Loucy (cell line): Measurements from ENCODE around the gene SCAMP4.

Source experiments
- H2AFZ ChIP-seq: fragments of 200-600 bp; sonication (generic); 2 replicates; pipeline ENCODE4 v1.6.0; 2016; ENCODE audit warnings: antibody characterized with exemption, mild to moderate bottlenecking, low read length, moderate library complexity
- H3F3A ChIP-seq: fragments of 200-600 bp; 2 replicates; pipeline ENCODE4 v1.6.0; 2016; ENCODE audit warnings: antibody characterized with exemption, low read depth, mild to moderate bottlenecking
- H3K27me3 ChIP-seq: fragments of 200-600 bp; sonication (generic); 2 replicates; pipeline ENCODE4 v1.6.1; 2014; ENCODE audit warnings: low read length, mild to moderate bottlenecking; ENCODE audit not compliant: insufficient read depth, poor library complexity, severe bottlenecking
- H3K36me3 ChIP-seq: fragments of 200-600 bp; sonication (generic); 2 replicates; pipeline ENCODE4 v1.6.1; 2016; ENCODE audit warnings: low read length; ENCODE audit not compliant: insufficient read depth
- H3K4me1 ChIP-seq: fragments of 200-600 bp; sonication (generic); 2 replicates; pipeline ENCODE4 v1.5.1; 2014; ENCODE audit warnings: low read length, mild to moderate bottlenecking; ENCODE audit not compliant: insufficient read depth, poor library complexity, severe bottlenecking
- H3K4me2 ChIP-seq: fragments of 200-600 bp; sonication (generic); 2 replicates; pipeline ENCODE4 v1.6.0; 2014; ENCODE audit warnings: antibody characterized with exemption, low read length, low read depth, mild to moderate bottlenecking; ENCODE audit not compliant: poor library complexity, severe bottlenecking
- H3K4me3 ChIP-seq: fragments of 200-600 bp; sonication (generic); 2 replicates; pipeline ENCODE4 v1.5.1; 2014; ENCODE audit warnings: low read length, mild to moderate bottlenecking, mixed read lengths; ENCODE audit not compliant: poor library complexity, severe bottlenecking
- H3K79me2 ChIP-seq: fragments of 200-600 bp; sonication (generic); 2 replicates; pipeline ENCODE4 v1.6.1; 2014; ENCODE audit warnings: low read length; ENCODE audit not compliant: insufficient read depth
- H3K9ac ChIP-seq: fragments of 200-600 bp; sonication (generic); 2 replicates; pipeline ENCODE4 v1.6.0; 2014; ENCODE audit warnings: mild to moderate bottlenecking, low read depth, low read length, moderate library complexity; ENCODE audit not compliant: poor library complexity, severe bottlenecking
- H3K9me2 ChIP-seq: fragments of 200-600 bp; sonication (generic); replicated peaks from 2 replicates; pipeline ENCODE4 v1.6.1; 2016; ENCODE audit warnings: low read depth, low read length, mixed read lengths
- H3K9me3 ChIP-seq: fragments of 200-600 bp; sonication (generic); 2 replicates; pipeline ENCODE4 v1.6.1; 2014; ENCODE audit warnings: mild to moderate bottlenecking, antibody characterized with exemption, low read length, low read depth; ENCODE audit not compliant: insufficient read depth
- H4K20me1 ChIP-seq: fragments of 200-600 bp; sonication (generic); 2 replicates; pipeline ENCODE4 v1.6.0; 2014; ENCODE audit warnings: antibody characterized with exemption, low read length, mild to moderate bottlenecking; ENCODE audit not compliant: insufficient read depth, poor library complexity, severe bottlenecking
- CTCF ChIP-seq: fragments of 200-600 bp; sonication (generic); conservative IDR thresholded peaks from 2 replicates; pipeline ENCODE4 v1.5.1; 2014; ENCODE audit warnings: mild to moderate bottlenecking, antibody characterized with exemption, low read length
- EZH2phosphoT487 ChIP-seq: fragments of 200-600 bp; IDR thresholded peaks from 2 replicates; pipeline ENCODE4 v1.6.1; 2018; ENCODE audit warnings: antibody characterized with exemption, mild to moderate bottlenecking, moderate library complexity, borderline replicate concordance

Gene SCAMP4

GRCh38 chr19:1889907-1890306 is 15.3 kb upstream of the SCAMP4 start:
- H2AFZ ChIP-seq, result no peak overlapping the region
- H3K9me3 ChIP-seq, result no peaks in the 10 kb centered on the region
- peaks cover under 1% of the 10 kb centered on the region for H4K20me1 ChIP-seq
- no peak overlapping the region for H3K4me3 ChIP-seq
- peaks cover 2% of the 10 kb centered on the region for H3K79me2 ChIP-seq
- peaks cover 3% of the 10 kb centered on the region for H3K4me1 ChIP-seq
- TF ChIP-seq CTCF, result no peak
- no peak for TF ChIP-seq EZH2phosphoT487
- H3K9ac ChIP-seq, result no peak overlapping the region
- no peak overlapping the region for H3K4me2 ChIP-seq
- H3K9me2 ChIP-seq, result no peaks in the 10 kb centered on the region
- no peaks in the 10 kb centered on the region for H3K27me3 ChIP-seq
- no peaks in the 10 kb centered on the region for H3F3A ChIP-seq
- H3K36me3 ChIP-seq, result no peaks in the 10 kb centered on the region

GRCh38 chr19:1893791-1894190 is 11.4 kb upstream of the SCAMP4 start:
- peaks cover 5% of the 10 kb centered on the region; the same call in 1 of the 2 replicates for H3K79me2 ChIP-seq
- no peak overlapping the region for H3K9ac ChIP-seq
- H3K9me2 ChIP-seq, result no peaks in the 10 kb centered on the region
- no peak for TF ChIP-seq EZH2phosphoT487
- no peaks in the 10 kb centered on the region for H3F3A ChIP-seq
- H3K36me3 ChIP-seq, result no peaks in the 10 kb centered on the region
- H3K27me3 ChIP-seq, result no peaks in the 10 kb centered on the region
- H3K9me3 ChIP-seq, result no peaks in the 10 kb centered on the region
- H3K4me1 ChIP-seq, result peaks cover 30% of the 10 kb centered on the region
- no peak overlapping the region for H3K4me2 ChIP-seq
- no peak overlapping the region for H3K4me3 ChIP-seq
- no peak overlapping the region for H2AFZ ChIP-seq
- H4K20me1 ChIP-seq, result no peaks in the 10 kb centered on the region

GRCh38 chr19:1896508-1896907 is 8.7 kb upstream of the SCAMP4 start:
- no peaks in the 10 kb centered on the region for H3K9me3 ChIP-seq
- H3K4me2 ChIP-seq, result peak overlapping the region; percentile 74
- H3K27me3 ChIP-seq, result no peaks in the 10 kb centered on the region
- H3K36me3 ChIP-seq, result no peaks in the 10 kb centered on the region
- no peak overlapping the region for H2AFZ ChIP-seq
- peak overlapping the region; percentile 67 for H3K9ac ChIP-seq
- peak overlapping the region; percentile 66 for H3K4me3 ChIP-seq
- H3K4me1 ChIP-seq, result peaks cover 30% of the 10 kb centered on the region
- TF ChIP-seq EZH2phosphoT487 (no peak), CTCF (no peak)
- no peaks in the 10 kb centered on the region for H4K20me1 ChIP-seq
- no peaks in the 10 kb centered on the region for H3F3A ChIP-seq
- H3K79me2 ChIP-seq, result peaks cover 5% of the 10 kb centered on the region; the same call in 1 of the 2 replicates
- H3K9me2 ChIP-seq, result no peaks in the 10 kb centered on the region

GRCh38 chr19:1901940-1902404 is 3.2 kb upstream of the SCAMP4 start:
- Histone ChIP-seq H3K4me3 (no peak overlapping the region), H3K9me3 (no peaks in the 10 kb centered on the region), H3K4me1 (peaks cover 11% of the 10 kb centered on the region), H2AFZ (no peak overlapping the region), H4K20me1 (no peaks in the 10 kb centered on the region), H3K27me3 (no peaks in the 10 kb centered on the region), H3K9ac (no peak overlapping the region), H3K79me2 (peaks cover 14% of the 10 kb centered on the region), H3K9me2 (no peaks in the 10 kb centered on the region), H3K36me3 (no peaks in the 10 kb centered on the region), H3K4me2 (no peak overlapping the region), H3F3A (no peaks in the 10 kb centered on the region)
- TF ChIP-seq EZH2phosphoT487 (no peak), CTCF (no peak)
